GM10847 (cell line): ENCODE measurements around the gene GGCT.

Experiments used
- POLR2A ChIP-seq: IDR thresholded peaks from 2 replicates; pipeline ENCODE4 v1.6.1; 2011; ENCODE audit not compliant: insufficient read length; ENCODE audit errors: extremely low read depth

GGCT gene

DNA sequence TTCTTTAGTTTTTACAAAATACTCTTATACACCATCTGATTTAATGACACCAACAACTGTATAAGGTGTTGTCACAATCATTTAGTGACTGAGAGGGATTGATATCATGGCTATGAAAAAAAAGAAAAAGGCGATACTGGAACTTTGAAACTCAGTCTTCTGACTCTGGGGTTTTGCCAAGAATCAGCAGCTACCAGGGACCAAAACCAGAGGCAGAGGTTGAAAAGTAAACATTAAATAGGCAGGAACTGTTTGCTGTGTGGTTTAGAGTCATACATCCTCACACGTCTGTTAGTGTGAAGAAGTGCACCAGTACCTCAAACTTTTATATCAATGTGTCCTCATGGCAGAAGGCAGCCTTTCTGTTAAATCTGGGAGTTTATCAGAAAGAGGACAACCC, 19.9 kb upstream of the GGCT start:
- TF ChIP-seq POLR2A, result no peak

- no peak for TF ChIP-seq POLR2A
These were observed 18.8 kb upstream of the GGCT start for GRCh38 chr7:30523466-30523865.

- TF ChIP-seq POLR2A, result no peak
These were observed 17.5 kb upstream of the GGCT start for GRCh38 chr7:30522159-30522558.

- no peak for TF ChIP-seq POLR2A
These were observed 16.9 kb upstream of the GGCT start for GRCh38 chr7:30521532-30521931.

- no peak for TF ChIP-seq POLR2A
These were observed 14.5 kb upstream of the GGCT start for GRCh38 chr7:30519122-30519521.

- no peak for TF ChIP-seq POLR2A
These were observed 11.1 kb upstream of the GGCT start for GRCh38 chr7:30515761-30516160.

DNA sequence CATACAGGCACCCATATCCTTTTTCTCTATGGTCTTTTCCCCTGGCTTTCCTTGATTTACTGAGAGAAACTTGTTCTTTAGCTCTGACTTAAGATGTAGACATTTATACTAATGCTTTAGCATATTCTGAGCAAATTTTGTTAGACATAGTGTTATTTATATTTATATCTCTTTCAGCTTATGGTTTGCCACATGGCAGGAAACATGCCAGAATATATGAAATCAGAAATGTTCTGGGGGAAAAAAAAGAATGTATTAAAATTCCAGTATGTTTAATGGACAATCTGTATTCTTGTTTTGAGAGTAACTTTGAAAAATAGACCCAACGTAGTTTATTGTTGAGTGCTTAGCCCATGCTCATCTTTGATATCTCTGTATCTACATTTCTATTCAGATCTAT, 10.1 kb upstream of the GGCT start:
- no peak for TF ChIP-seq POLR2A

GRCh38 chr7:30514177-30514576, 9.5 kb upstream of the GGCT start:
- TF ChIP-seq POLR2A, result no peak

DNA sequence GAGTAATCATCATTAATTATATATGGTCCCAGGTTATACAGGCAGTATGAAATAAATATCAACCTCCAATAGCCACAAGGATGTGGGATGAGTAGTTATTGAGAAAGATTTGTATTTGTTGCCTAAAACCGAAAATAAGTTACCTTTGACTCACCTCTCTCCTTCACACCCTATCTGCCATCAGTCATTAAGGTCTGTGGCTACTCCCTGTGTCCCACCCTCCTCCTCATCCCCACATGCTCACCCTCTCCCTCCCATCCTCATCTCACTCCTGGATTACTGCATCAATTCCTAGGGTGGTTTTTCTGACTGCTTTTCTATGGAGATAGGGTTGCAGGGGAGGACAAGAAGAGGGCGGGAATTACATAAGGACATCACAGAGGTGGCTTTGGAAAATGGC, 9.1 kb upstream of the GGCT start:
- no peak for TF ChIP-seq POLR2A

DNA sequence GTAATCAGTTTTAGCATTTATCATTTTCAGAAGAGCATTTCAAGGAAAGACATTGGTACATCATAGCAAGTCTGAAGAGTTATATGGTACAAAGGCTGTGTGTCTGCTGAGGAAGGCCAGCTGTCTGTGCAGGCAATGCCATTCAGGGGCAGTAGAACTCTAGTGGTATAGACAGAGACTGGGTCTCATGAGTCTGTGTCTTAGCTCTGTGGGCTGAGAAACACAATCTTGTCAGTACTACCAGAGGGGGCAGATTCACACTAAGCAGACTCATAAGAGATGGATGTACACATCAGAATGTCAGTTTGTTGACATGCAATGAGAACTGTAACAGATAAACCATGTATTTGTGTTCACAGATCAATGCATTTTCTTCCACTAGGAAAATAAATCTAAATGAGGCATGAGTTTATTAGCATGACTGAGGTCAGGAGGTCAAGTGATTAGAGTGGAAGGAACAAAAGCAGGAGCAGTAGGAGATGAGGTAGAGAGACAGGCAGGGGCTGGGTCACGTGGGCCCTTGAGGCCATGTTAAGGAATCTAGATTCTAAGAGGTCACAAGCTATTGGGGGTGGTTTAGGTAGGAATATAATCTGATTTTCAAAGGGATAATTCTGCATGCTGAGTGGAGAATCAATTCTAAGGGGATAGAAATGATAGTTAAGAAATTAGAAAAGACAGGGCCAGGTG, 7.5 kb upstream of the GGCT start:
- no peak for TF ChIP-seq POLR2A

DNA sequence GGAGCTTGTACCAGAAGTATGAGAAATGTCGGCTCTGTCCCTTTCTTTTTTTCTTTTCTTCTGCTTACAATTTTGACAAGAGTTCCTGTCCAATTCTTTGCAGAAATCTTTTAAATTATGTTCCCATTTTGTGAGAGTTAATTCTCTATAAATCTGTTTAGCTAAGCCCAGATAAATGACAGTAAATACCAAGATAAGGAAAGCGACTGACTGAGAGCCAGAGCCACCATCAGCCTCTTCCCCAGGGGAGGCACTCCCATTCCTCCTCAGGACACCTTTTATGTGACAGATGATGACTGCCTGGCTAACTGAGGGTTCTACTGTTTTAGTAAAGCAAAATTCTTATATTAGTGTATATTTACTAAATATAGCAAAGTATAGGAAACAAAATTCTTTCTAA, 6.9 kb upstream of the GGCT start:
- TF ChIP-seq POLR2A, result no peak

DNA sequence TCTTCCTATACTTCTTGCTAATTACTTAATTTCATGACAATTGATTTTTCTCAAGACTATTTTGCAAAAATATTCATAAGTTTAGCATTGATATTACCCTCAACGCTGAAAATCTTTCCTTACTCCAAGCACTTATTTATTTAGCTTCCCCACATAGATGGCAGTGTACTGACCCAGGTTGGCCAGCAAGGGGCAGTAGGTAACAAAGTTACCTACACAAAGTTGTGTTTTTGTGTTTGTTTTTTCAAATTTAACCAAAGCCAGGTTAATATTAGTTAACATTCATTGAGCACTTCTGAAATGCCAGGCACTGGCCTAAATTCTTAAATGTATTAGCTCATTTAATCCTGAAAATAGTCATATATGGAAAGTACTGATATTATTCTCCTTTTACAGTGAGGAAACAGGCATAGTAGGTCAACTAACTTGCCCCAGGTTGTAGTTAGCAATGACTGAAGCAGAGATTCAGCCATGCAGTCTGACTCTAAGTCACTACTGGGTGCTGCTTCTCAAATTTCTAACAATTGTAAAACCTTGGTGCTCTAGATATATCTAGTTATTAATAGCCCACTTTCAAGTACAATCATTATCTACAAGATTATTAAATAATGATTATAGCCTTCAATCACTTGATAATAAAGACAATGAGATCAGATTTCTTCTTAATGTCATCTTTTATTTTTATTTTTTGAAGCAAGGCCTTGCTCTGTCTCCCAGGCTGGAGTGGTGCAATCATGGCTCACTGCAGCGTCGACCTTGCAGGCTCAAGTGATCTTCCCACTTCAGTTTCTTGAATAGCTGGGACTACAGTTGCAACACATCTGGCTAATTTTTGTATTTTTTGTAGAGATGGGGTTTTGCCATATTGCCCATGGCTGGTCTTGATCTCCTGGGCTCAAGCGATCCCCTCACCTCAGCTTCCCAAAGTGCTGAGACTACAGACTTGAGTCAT, 5.8 kb upstream of the GGCT start:
- no peak for TF ChIP-seq POLR2A

GRCh38 chr7:30505174-30505697, 607 bp upstream of the GGCT start:
- TF ChIP-seq POLR2A, result no peak

DNA sequence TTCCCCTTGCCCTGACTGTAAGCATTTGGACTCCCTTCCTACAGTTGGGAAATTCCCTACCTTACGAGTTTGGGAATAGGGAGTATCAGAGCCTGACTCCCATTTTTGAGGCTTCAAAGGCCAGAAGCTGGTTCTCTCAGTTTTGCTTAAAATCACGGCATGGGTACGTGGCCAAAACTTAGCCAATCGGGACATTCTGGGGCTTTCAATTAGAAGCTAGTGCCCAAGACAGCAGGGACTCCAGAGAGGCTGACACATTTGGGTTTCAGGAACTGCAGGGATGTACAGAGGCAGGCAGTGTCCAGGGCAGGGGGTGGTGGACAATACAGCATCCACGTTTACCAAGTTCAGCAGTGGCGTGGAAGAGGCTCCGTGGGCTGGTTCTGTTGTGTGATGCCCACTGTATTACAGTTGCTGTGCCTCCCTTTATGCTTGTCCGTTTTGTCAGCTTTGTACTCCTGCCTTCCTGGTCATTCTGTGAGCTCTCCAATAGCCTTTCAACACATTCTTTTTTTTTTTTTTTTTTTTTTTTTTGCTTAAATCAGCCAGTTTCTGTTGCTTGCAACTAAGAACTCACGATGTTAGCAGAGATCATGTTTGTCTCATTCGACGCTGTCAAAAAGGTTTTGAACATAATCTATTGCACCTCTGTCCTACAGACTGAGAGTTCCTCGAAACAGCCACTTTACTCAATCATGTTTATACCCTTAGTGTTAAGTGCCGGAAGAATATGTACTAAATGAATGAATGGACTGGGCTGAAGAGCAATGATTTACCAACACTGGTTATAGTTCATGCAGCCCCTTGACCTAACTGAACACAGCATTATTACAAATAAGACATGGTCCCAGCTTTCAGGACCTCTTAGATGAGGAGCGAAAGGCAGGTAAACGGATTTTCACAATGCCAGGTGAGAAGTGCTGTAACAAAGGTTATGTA, 1.1 kb downstream of the GGCT start:
- no peak for TF ChIP-seq POLR2A
